HEK293 (cell line): Measurements from ENCODE around the gene MACROH2A1.

ENCODE experiments used
- CTCF ChIA-PET: fragments of 350-600 bp; formaldehyde crosslinking; extraction: SDS; loops from one replicate; lab custom pipeline; 2021; ENCODE audit warnings: antibody characterized with exemption; lab: Yijun Ruan, JAX
- POLR2A ChIA-PET: fragments of 300-600 bp; formaldehyde crosslinking; extraction: SDS; loops from one replicate; lab custom pipeline; 2020; ENCODE audit warnings: antibody characterized with exemption, inconsistent platforms; lab: Yijun Ruan, JAX
- H3K27ac ChIP-seq: fragments of 200-500 bp; sonication (Bioruptor generic); 2 replicates; pipeline ENCODE4 v1.5.1; 2014; ENCODE audit warnings: low read depth, low read length, control low read depth, inconsistent platforms; ENCODE audit errors: extremely low read depth
- H3K36me3 ChIP-seq, 2 experiments: fragments of 200-500 bp in 1 of 2; sonication (Bioruptor generic) in 1 of 2; 1 replicate in 1 of 2; 2 replicates in 1 of 2; pipeline ENCODE4 v1.5.1; 2014 to 2017; ENCODE audit warnings: inconsistent platforms in 2 of 2, low read length in 2 of 2; ENCODE audit not compliant: control insufficient read depth in 2 of 2, insufficient read depth in 1 of 2
- H3K4me1 ChIP-seq: fragments of 200-500 bp; sonication (Bioruptor generic); 2 replicates; pipeline ENCODE4 v1.5.1; 2014; ENCODE audit warnings: mild to moderate bottlenecking, low read length, inconsistent platforms; ENCODE audit not compliant: control insufficient read depth, insufficient read depth
- H3K4me3 ChIP-seq: 2 replicates; pipeline ENCODE4 v1.5.1; 2011; ENCODE audit warnings: low read depth, mild to moderate bottlenecking, control low read depth, low read length, moderate library complexity
- H3K9me3 ChIP-seq: fragments of 200-500 bp; sonication (Bioruptor generic); 2 replicates; pipeline ENCODE4 v1.5.1; 2014; ENCODE audit warnings: low read depth, low read length, inconsistent platforms; ENCODE audit not compliant: control insufficient read depth, insufficient read depth
- KLF1 ChIP-seq: fragments of 450-650 bp; formaldehyde crosslinking; IDR thresholded peaks from 2 replicates; pipeline ENCODE4 v1.5.1; 2016; ENCODE audit warnings: missing biosample characterization, missing genetic modification characterization
- KLF10 ChIP-seq: fragments of 450-650 bp; IDR thresholded peaks from 2 replicates; pipeline ENCODE4 v1.5.1; 2018; ENCODE audit warnings: missing biosample characterization, mild to moderate bottlenecking, missing genetic modification characterization
- MZF1 ChIP-seq: fragments of 450-650 bp; formaldehyde crosslinking; IDR thresholded peaks from 2 replicates; pipeline ENCODE4 v1.5.1; 2017; ENCODE audit warnings: missing biosample characterization, missing genetic modification characterization, borderline replicate concordance
- OVOL3 ChIP-seq: fragments of 450-650 bp; formaldehyde crosslinking; IDR thresholded peaks from 2 replicates; pipeline ENCODE4 v1.5.1; 2016; ENCODE audit warnings: missing biosample characterization, missing genetic modification characterization
- RBAK ChIP-seq: fragments of 450-650 bp; formaldehyde crosslinking; IDR thresholded peaks from 2 replicates; pipeline ENCODE4 v1.5.1; 2016; ENCODE audit warnings: missing biosample characterization, missing genetic modification characterization
- SCRT2 ChIP-seq: fragments of 450-650 bp; formaldehyde crosslinking; IDR thresholded peaks from 2 replicates; pipeline ENCODE4 v1.5.1; 2016; ENCODE audit warnings: missing biosample characterization, missing genetic modification characterization
- SP7 ChIP-seq: fragments of 450-650 bp; formaldehyde crosslinking; IDR thresholded peaks from 2 replicates; pipeline ENCODE4 v1.5.1; 2016; ENCODE audit warnings: missing biosample characterization, missing genetic modification characterization
- ZBTB21 ChIP-seq: fragments of 450-650 bp; formaldehyde crosslinking; IDR thresholded peaks from 2 replicates; pipeline ENCODE4 v1.5.1; 2017; ENCODE audit warnings: missing biosample characterization, missing genetic modification characterization
- ZFHX2 ChIP-seq: fragments of 450-650 bp; formaldehyde crosslinking; conservative IDR thresholded peaks from 2 replicates; pipeline ENCODE4 v1.5.1; 2016; ENCODE audit warnings: missing biosample characterization, missing genetic modification characterization
- ZFP37 ChIP-seq: fragments of 450-650 bp; formaldehyde crosslinking; IDR thresholded peaks from 2 replicates; pipeline ENCODE4 v1.5.1; 2016; ENCODE audit warnings: missing biosample characterization, missing genetic modification characterization
- ZFP69B ChIP-seq: fragments of 450-650 bp; formaldehyde crosslinking; IDR thresholded peaks from 2 replicates; pipeline ENCODE4 v1.5.1; 2016; ENCODE audit warnings: missing biosample characterization, missing genetic modification characterization
- ZNF132 ChIP-seq: fragments of 450-650 bp; formaldehyde crosslinking; IDR thresholded peaks from 2 replicates; pipeline ENCODE4 v1.5.1; 2017; ENCODE audit warnings: missing biosample characterization, missing genetic modification characterization, borderline replicate concordance
- ZNF133 ChIP-seq: fragments of 450-650 bp; formaldehyde crosslinking; IDR thresholded peaks from 2 replicates; pipeline ENCODE4 v1.5.1; 2016; ENCODE audit warnings: missing biosample characterization, missing genetic modification characterization
- ZNF146 ChIP-seq: fragments of 450-650 bp; formaldehyde crosslinking; IDR thresholded peaks from 2 replicates; pipeline ENCODE4 v1.5.1; 2016; ENCODE audit warnings: missing biosample characterization, missing genetic modification characterization
- ZNF2 ChIP-seq: fragments of 450-650 bp; formaldehyde crosslinking; IDR thresholded peaks from 2 replicates; pipeline ENCODE4 v1.5.1; 2016; ENCODE audit warnings: missing biosample characterization, missing genetic modification characterization
- ZNF214 ChIP-seq: fragments of 450-650 bp; formaldehyde crosslinking; IDR thresholded peaks from 2 replicates; pipeline ENCODE4 v1.5.1; 2017; ENCODE audit warnings: missing biosample characterization, mild to moderate bottlenecking, missing genetic modification characterization, borderline replicate concordance
- ZNF501 ChIP-seq: fragments of 450-650 bp; formaldehyde crosslinking; IDR thresholded peaks from 2 replicates; pipeline ENCODE4 v1.5.1; 2016; ENCODE audit warnings: missing biosample characterization, missing genetic modification characterization
- ZNF544 ChIP-seq: fragments of 450-650 bp; formaldehyde crosslinking; IDR thresholded peaks from 2 replicates; pipeline ENCODE4 v1.5.0; 2017; ENCODE audit warnings: missing biosample characterization, missing genetic modification characterization
- ZNF610 ChIP-seq: fragments of 450-650 bp; formaldehyde crosslinking; IDR thresholded peaks from 2 replicates; pipeline ENCODE4 v1.5.1; 2016; ENCODE audit warnings: missing biosample characterization, missing genetic modification characterization, borderline replicate concordance
- ZNF623 ChIP-seq: fragments of 450-650 bp; formaldehyde crosslinking; IDR thresholded peaks from 2 replicates; pipeline ENCODE4 v1.5.1; 2016; ENCODE audit warnings: missing biosample characterization, missing genetic modification characterization
- ZNF624 ChIP-seq: fragments of 450-650 bp; formaldehyde crosslinking; IDR thresholded peaks from 2 replicates; pipeline ENCODE4 v1.5.1; 2017; ENCODE audit warnings: missing biosample characterization, missing genetic modification characterization
- ZNF629 ChIP-seq: fragments of 450-650 bp; formaldehyde crosslinking; IDR thresholded peaks from 2 replicates; pipeline ENCODE4 v1.5.1; 2017; ENCODE audit warnings: missing biosample characterization, missing genetic modification characterization
- ZNF658 ChIP-seq: fragments of 450-650 bp; formaldehyde crosslinking; IDR thresholded peaks from 2 replicates; pipeline ENCODE4; 2016; ENCODE audit warnings: missing biosample characterization, missing genetic modification characterization
- ZNF677 ChIP-seq: fragments of 450-650 bp; IDR thresholded peaks from 2 replicates; pipeline ENCODE4 v1.5.0; 2018; ENCODE audit warnings: missing biosample characterization, mild to moderate bottlenecking, missing genetic modification characterization, moderate library complexity
- ZNF707 ChIP-seq: fragments of 450-650 bp; formaldehyde crosslinking; IDR thresholded peaks from 2 replicates; pipeline ENCODE4 v1.5.1; 2016; ENCODE audit warnings: missing biosample characterization, missing genetic modification characterization
- ZNF747 ChIP-seq: fragments of 450-650 bp; formaldehyde crosslinking; IDR thresholded peaks from 2 replicates; pipeline ENCODE4 v1.5.1; 2016; ENCODE audit warnings: missing biosample characterization, missing genetic modification characterization
- ZNF785 ChIP-seq: fragments of 450-650 bp; formaldehyde crosslinking; IDR thresholded peaks from 2 replicates; pipeline ENCODE4 v1.5.1; 2016; ENCODE audit warnings: missing biosample characterization, missing genetic modification characterization
- ZNF791 ChIP-seq: fragments of 450-650 bp; formaldehyde crosslinking; IDR thresholded peaks from 2 replicates; pipeline ENCODE4 v1.5.1; 2016; ENCODE audit warnings: missing biosample characterization, missing genetic modification characterization
- ZSCAN4 ChIP-seq: fragments of 450-650 bp; formaldehyde crosslinking; IDR thresholded peaks from 2 replicates; pipeline ENCODE4 v1.5.1; 2017; ENCODE audit warnings: missing biosample characterization, missing genetic modification characterization
- TF ChIP-seq, protein P1 (sequence below): fragments of 450-650 bp; formaldehyde crosslinking; IDR thresholded peaks from 2 replicates; pipeline ENCODE4 v1.5.1; 2016; ENCODE audit warnings: missing biosample characterization, missing genetic modification characterization

Gene MACROH2A1

GRCh38 chr5:135394095-135394494, 4.9 kb downstream of the MACROH2A1 start:
- TF ChIP-seq ZFP69B (tag by site-specific recombination) (no peak), ZNF707 (tag by site-specific recombination) (no peak)
- Histone ChIP-seq H3K9me3 (no peaks in the 10 kb centered on the region), H3K4me3 (no peak overlapping the region), H3K36me3 (peaks cover 0 to 49% of the 10 kb centered on the region in 2 experiments; a peak in 1 of 3 replicates), H3K27ac (no peak overlapping the region), H3K4me1 (peaks cover 16% of the 10 kb centered on the region)
- CTCF ChIA-PET, result interaction anchor here (0.9 to 1.7 kb wide), 3 partner anchors 11 to 67 kb away, joined by 3 to 5 read pairs (median 4); no protein-coding TSS in a partner anchor
- POLR2A ChIA-PET, result interaction anchor here (1.0 kb wide), 1 partner anchor 10 kb away, joined by 3 read pairs; no protein-coding TSS in a partner anchor

DNA sequence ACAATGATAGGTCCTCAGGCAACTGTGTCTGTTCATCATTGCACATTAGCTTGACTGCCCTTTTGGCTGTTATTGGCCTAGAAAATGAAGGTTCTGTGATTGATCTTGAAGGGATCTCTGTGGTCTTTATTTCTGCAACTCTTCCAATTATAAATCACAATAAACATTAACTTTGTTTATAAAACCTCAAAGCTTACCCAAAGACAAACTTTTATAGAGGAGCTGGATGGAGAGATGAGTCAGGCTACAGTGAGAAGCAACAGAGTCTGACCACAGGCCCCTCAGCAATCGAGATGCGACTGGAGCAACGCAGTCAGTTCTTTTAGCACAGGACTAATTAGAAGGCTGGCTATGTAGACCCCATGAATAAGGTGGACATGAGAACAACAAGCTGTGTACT, 5.3 kb downstream of the MACROH2A1 start:
- Histone ChIP-seq H3K4me1 (peaks cover 16% of the 10 kb centered on the region), H3K36me3 (peaks cover 0 to 53% of the 10 kb centered on the region in 2 experiments; a peak in 1 of 3 replicates)
- CTCF ChIA-PET, result interaction anchor here (0.9 to 1.5 kb wide), 2 partner anchors 10 to 68 kb away, joined by 3 to 4 read pairs; no protein-coding TSS in a partner anchor

DNA sequence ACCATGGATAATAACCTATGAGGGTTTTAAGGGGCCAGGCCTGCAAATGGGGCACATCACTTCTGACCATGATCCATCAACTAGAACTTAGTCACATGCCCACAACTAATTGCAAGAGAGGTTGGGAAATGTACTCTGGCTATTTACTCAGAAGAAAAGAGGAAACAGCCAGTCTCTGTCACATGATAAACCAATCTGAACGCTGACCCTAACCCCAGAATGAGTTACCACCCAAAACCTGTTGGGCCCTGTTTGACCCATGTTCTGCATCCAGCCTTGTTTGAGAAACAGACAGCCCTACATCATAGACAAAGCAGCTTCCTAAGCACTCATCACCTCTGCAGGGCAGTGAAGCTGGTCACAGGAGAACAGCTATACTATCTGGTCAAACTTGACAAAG, 5.8 kb downstream of the MACROH2A1 start:
- Histone ChIP-seq H3K9me3 (no peaks in the 10 kb centered on the region), H3K4me3 (no peak overlapping the region), H3K36me3 (peaks cover 0 to 58% of the 10 kb centered on the region in 2 experiments; a peak in 2 of 3 replicates), H3K4me1 (peaks cover 16% of the 10 kb centered on the region), H3K27ac (no peak overlapping the region)
- POLR2A ChIA-PET, result interaction anchor here (1.0 kb wide), 1 partner anchor 10 kb away, joined by 3 read pairs; no protein-coding TSS in a partner anchor
- CTCF ChIA-PET, result interaction anchor here (1.5 kb wide), 1 partner anchor 10 kb away, joined by 4 read pairs; no protein-coding TSS in a partner anchor
- TF ChIP-seq ZNF214 (tag by site-specific recombination), result no peak
- TF ChIP-seq, protein P1, sequence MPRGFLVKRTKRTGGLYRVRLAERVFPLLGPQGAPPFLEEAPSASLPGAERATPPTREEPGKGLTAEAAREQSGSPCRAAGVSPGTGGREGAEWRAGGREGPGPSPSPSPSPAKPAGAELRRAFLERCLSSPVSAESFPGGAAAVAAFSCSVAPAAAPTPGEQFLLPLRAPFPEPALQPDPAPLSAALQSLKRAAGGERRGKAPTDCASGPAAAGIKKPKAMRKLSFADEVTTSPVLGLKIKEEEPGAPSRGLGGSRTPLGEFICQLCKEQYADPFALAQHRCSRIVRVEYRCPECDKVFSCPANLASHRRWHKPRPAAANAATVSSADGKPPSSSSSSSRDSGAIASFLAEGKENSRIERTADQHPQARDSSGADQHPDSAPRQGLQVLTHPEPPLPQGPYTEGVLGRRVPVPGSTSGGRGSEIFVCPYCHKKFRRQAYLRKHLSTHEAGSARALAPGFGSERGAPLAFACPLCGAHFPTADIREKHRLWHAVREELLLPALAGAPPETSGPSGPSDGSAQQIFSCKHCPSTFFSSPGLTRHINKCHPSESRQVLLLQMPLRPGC (tag by site-specific recombination), result no peak
- TF ChIP-seq ZNF610 (tag by site-specific recombination), result no peak
- TF ChIP-seq ZNF501 (tag by site-specific recombination), result no peak
- TF ChIP-seq ZNF624 (tag by site-specific recombination), result no peak
- TF ChIP-seq ZFHX2 (tag by site-specific recombination), result no peak
- no peak for TF ChIP-seq ZNF785
- no peak for TF ChIP-seq SCRT2 (tag by site-specific recombination)
- no peak for TF ChIP-seq ZNF544
- no peak for TF ChIP-seq OVOL3 (tag by site-specific recombination)
- TF ChIP-seq KLF10, result no peak
- no peak for TF ChIP-seq ZNF629 (tag by site-specific recombination)
- no peak for TF ChIP-seq ZBTB21 (tag by site-specific recombination)
- no peak for TF ChIP-seq ZFP37 (tag by site-specific recombination)

More for the DNA sequence above, 5.3 kb downstream of the MACROH2A1 start:
- H3K4me3 ChIP-seq, result no peak overlapping the region
- H3K9me3 ChIP-seq, result no peaks in the 10 kb centered on the region
- POLR2A ChIA-PET, result interaction anchor here (1.0 kb wide), 1 partner anchor 11 kb away, joined by 3 read pairs; no protein-coding TSS in a partner anchor
- no peak overlapping the region for H3K27ac ChIP-seq
- no peak for TF ChIP-seq OVOL3 (tag by site-specific recombination)
- no peak for TF ChIP-seq ZSCAN4 (tag by site-specific recombination)
- TF ChIP-seq ZNF133 (tag by site-specific recombination), result no peak
- no peak for TF ChIP-seq ZNF2
- no peak for TF ChIP-seq SP7 (tag by site-specific recombination)
- no peak for TF ChIP-seq RBAK
- no peak for TF ChIP-seq ZNF623 (tag by site-specific recombination)
- no peak for TF ChIP-seq ZNF677
- TF ChIP-seq ZNF747 (tag by site-specific recombination), result no peak
- no peak for TF ChIP-seq ZNF791 (tag by site-specific recombination)
- TF ChIP-seq ZNF146 (tag by site-specific recombination), result no peak
- no peak for TF ChIP-seq ZNF658 (tag by site-specific recombination)
- no peak for TF ChIP-seq ZNF132 (tag by site-specific recombination)
- no peak for TF ChIP-seq MZF1 (tag by site-specific recombination)
- TF ChIP-seq KLF1, result no peak
